K562 (cell line): Measurements from ENCODE around the gene ARHGAP18. TPM values are rescaled to one million over a fixed set of nuclear protein-coding genes. Genes with fewer than 3 reads are reported as not detected.
A peak's percentile ranks its signal among the peaks of the same experiment; 100 is the strongest.

ENCODE experiments used
- FOXJ2 ChIP-seq: fragments of 200-800 bp; sonication (Bioruptor generic); IDR thresholded peaks from 2 replicates; pipeline ENCODE4 v1.6.1; 2016; ENCODE audit warnings: missing genetic modification characterization, missing compliant biosample characterization
- NCOR1 ChIP-seq: fragments of 450-650 bp; IDR thresholded peaks from 2 replicates; pipeline ENCODE4 v1.6.1; 2016; ENCODE audit warnings: mild to moderate bottlenecking, moderate library complexity
- PHF21A ChIP-seq: fragments of 450-650 bp; IDR thresholded peaks from 2 replicates; pipeline ENCODE4 v1.6.1; 2017; ENCODE audit warnings: low read depth, borderline replicate concordance
- POLR2AphosphoS2 ChIP-seq: IDR thresholded peaks from 2 replicates; pipeline ENCODE4 v1.6.1; 2012; ENCODE audit warnings: low read length, improper control_type of control experiment
- RUNX1 ChIP-seq: sonication (generic); IDR thresholded peaks from 2 replicates; pipeline ENCODE4 v1.6.1; 2016; ENCODE audit warnings: antibody characterized with exemption, low read depth
- TGIF2 ChIP-seq: sonication (generic); formaldehyde crosslinking; IDR thresholded peaks from 2 replicates; pipeline ENCODE4 v1.8.1; 2022; ENCODE audit warnings: mild to moderate bottlenecking, missing genetic modification reagents, moderate library complexity
- ZNF174 ChIP-seq: fragments of 250-450 bp; sonication (Bioruptor Pico); IDR thresholded peaks from 2 replicates; pipeline ENCODE4 v1.4.0; 2020; ENCODE audit warnings: mild to moderate bottlenecking
- ZNF23 ChIP-seq: fragments of 250-450 bp; sonication (Bioruptor Pico); IDR thresholded peaks from 2 replicates; pipeline ENCODE4 v1.4.0; 2020; ENCODE audit warnings: mild to moderate bottlenecking
- ZNF316 ChIP-seq: fragments of 450-650 bp; IDR thresholded peaks from 2 replicates; pipeline ENCODE4 v1.6.1; 2016
- ZNF589 ChIP-seq: fragments of 200-800 bp; sonication (Bioruptor generic); IDR thresholded peaks from 2 replicates; pipeline ENCODE4 v1.6.1; 2016; ENCODE audit warnings: low read depth, missing genetic modification characterization, missing compliant biosample characterization
- polyA plus RNA-seq, 8 experiments: library from polyadenylated mRNA; depleted of rRNA in 4 of 8; stranded (reverse) in 5 of 8; unstranded in 3 of 8; fragments of >200 nt; fragmentation: Nextera tagmentation in 2 of 8; fragmentation: Illumina TruSeq in 1 of 8; extraction: Ambion mirVana in 2 of 8; extraction: Trizol in 1 of 8; gene quantifications; 2 replicates each; pipeline versions ENCODE4 v1.2.1 to v1.2.3, GENCODE V29; 2011 to 2014; ENCODE audit warnings: inconsistent platforms in 1 of 8, missing spikeins in 1 of 8
- total RNA-seq, 7 experiments: library from RNA; depleted of rRNA in 6 of 7; stranded (reverse); fragments of >200 nt in 6 of 7; fragmentation: Illumina TruSeq in 2 of 7; extraction: Trizol in 2 of 7; gene quantifications; 2 replicates each; pipeline versions ENCODE4 v1.2.1 to v1.2.3, GENCODE V29; 2011 to 2021; ENCODE audit warnings: low replicate concordance in 1 of 7
- TF ChIP-seq, protein P1 (sequence below): IDR thresholded peaks from 2 replicates; pipeline ENCODE4 v1.6.1; 2011; ENCODE audit warnings: borderline replicate concordance, low read depth, mild to moderate bottlenecking, moderate library complexity, low read length; ENCODE audit not compliant: insufficient read depth, poor library complexity, severe bottlenecking
- TF ChIP-seq, protein P2 (sequence below): fragments of 250-450 bp; sonication (Bioruptor Pico); IDR thresholded peaks from 2 replicates; pipeline ENCODE4 v1.8.0; 2022; ENCODE audit warnings: inconsistent platforms
- TF ChIP-seq, protein P3 (sequence below): sonication (generic); formaldehyde crosslinking; IDR thresholded peaks from 2 replicates; pipeline ENCODE4 v1.8.1; 2023; ENCODE audit warnings: missing genetic modification reagents, mild to moderate bottlenecking, borderline replicate concordance
- TF ChIP-seq, protein P4 (sequence below): IDR thresholded peaks from 3 replicates; pipeline ENCODE4 v1.6.1; 2011; ENCODE audit warnings: borderline replicate concordance, mild to moderate bottlenecking, moderate library complexity; ENCODE audit not compliant: insufficient read length; ENCODE audit errors: extremely low read depth
- TF ChIP-seq, protein P5 (sequence below), 2 experiments: fragments of 450-650 bp; conservative IDR thresholded peaks; 2 replicates each; pipeline ENCODE4 v1.6.1; 2017; ENCODE audit warnings: mild to moderate bottlenecking in 2 of 2, moderate library complexity in 2 of 2

The ARHGAP18 gene
- total and polyA plus RNA-seq, 9 of the 15 experiments (the other 6 are each of a cell fraction or from before 2014, with no cell fraction given): 13.3 to 29.7 (median 21.1) TPM

DNA sequence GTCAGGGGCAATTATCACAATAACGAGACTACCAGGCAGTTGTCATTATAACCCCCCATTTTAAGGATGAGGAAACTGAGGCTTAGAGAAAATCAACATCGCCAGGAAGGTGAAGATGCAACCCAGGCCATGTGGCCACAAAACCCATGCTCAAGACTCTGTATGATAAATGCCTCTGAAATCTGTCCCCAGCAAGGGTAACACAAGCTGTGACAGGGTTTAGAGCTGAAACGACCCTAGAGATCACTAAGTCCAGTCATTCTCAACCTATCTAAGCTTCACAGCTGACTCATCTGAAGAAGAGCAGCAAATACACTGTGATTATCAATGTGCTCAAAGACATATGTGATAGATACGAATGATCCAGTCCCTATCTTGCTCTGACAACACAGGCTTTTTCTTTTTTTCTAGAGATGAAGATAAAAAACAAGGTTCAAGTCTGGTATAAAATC lies 47.0 kb downstream of the ARHGAP18 start (continued):
- TF ChIP-seq POLR2AphosphoS2: no peak
- TF ChIP-seq ZNF316: peak; percentile 33; the same call in 1 of the 2 replicates
- no peak for TF ChIP-seq ZNF23 (CRISPR knock-in tag)
- TF ChIP-seq, protein P1, sequence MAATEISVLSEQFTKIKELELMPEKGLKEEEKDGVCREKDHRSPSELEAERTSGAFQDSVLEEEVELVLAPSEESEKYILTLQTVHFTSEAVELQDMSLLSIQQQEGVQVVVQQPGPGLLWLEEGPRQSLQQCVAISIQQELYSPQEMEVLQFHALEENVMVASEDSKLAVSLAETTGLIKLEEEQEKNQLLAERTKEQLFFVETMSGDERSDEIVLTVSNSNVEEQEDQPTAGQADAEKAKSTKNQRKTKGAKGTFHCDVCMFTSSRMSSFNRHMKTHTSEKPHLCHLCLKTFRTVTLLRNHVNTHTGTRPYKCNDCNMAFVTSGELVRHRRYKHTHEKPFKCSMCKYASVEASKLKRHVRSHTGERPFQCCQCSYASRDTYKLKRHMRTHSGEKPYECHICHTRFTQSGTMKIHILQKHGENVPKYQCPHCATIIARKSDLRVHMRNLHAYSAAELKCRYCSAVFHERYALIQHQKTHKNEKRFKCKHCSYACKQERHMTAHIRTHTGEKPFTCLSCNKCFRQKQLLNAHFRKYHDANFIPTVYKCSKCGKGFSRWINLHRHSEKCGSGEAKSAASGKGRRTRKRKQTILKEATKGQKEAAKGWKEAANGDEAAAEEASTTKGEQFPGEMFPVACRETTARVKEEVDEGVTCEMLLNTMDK: no peak
- TF ChIP-seq, protein P2, sequence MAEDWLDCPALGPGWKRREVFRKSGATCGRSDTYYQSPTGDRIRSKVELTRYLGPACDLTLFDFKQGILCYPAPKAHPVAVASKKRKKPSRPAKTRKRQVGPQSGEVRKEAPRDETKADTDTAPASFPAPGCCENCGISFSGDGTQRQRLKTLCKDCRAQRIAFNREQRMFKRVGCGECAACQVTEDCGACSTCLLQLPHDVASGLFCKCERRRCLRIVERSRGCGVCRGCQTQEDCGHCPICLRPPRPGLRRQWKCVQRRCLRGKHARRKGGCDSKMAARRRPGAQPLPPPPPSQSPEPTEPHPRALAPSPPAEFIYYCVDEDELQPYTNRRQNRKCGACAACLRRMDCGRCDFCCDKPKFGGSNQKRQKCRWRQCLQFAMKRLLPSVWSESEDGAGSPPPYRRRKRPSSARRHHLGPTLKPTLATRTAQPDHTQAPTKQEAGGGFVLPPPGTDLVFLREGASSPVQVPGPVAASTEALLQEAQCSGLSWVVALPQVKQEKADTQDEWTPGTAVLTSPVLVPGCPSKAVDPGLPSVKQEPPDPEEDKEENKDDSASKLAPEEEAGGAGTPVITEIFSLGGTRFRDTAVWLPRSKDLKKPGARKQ (CRISPR knock-in tag): no peak
- TF ChIP-seq NCOR1: peak; percentile 93
- TF ChIP-seq ZNF589 (CRISPR knock-in tag): no peak
- TF ChIP-seq ZNF174 (CRISPR knock-in tag): no peak
- peak; percentile 18; the same call in 1 of the 2 replicates for TF ChIP-seq PHF21A
- TF ChIP-seq RUNX1: no peak
- TF ChIP-seq, protein P3, sequence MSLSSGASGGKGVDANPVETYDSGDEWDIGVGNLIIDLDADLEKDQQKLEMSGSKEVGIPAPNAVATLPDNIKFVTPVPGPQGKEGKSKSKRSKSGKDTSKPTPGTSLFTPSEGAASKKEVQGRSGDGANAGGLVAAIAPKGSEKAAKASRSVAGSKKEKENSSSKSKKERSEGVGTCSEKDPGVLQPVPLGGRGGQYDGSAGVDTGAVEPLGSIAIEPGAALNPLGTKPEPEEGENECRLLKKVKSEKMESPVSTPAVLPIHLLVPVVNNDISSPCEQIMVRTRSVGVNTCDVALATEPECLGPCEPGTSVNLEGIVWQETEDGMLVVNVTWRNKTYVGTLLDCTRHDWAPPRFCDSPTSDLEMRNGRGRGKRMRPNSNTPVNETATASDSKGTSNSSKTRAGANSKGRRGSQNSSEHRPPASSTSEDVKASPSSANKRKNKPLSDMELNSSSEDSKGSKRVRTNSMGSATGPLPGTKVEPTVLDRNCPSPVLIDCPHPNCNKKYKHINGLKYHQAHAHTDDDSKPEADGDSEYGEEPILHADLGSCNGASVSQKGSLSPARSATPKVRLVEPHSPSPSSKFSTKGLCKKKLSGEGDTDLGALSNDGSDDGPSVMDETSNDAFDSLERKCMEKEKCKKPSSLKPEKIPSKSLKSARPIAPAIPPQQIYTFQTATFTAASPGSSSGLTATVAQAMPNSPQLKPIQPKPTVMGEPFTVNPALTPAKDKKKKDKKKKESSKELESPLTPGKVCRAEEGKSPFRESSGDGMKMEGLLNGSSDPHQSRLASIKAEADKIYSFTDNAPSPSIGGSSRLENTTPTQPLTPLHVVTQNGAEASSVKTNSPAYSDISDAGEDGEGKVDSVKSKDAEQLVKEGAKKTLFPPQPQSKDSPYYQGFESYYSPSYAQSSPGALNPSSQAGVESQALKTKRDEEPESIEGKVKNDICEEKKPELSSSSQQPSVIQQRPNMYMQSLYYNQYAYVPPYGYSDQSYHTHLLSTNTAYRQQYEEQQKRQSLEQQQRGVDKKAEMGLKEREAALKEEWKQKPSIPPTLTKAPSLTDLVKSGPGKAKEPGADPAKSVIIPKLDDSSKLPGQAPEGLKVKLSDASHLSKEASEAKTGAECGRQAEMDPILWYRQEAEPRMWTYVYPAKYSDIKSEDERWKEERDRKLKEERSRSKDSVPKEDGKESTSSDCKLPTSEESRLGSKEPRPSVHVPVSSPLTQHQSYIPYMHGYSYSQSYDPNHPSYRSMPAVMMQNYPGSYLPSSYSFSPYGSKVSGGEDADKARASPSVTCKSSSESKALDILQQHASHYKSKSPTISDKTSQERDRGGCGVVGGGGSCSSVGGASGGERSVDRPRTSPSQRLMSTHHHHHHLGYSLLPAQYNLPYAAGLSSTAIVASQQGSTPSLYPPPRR: no peak
- TF ChIP-seq, protein P4, sequence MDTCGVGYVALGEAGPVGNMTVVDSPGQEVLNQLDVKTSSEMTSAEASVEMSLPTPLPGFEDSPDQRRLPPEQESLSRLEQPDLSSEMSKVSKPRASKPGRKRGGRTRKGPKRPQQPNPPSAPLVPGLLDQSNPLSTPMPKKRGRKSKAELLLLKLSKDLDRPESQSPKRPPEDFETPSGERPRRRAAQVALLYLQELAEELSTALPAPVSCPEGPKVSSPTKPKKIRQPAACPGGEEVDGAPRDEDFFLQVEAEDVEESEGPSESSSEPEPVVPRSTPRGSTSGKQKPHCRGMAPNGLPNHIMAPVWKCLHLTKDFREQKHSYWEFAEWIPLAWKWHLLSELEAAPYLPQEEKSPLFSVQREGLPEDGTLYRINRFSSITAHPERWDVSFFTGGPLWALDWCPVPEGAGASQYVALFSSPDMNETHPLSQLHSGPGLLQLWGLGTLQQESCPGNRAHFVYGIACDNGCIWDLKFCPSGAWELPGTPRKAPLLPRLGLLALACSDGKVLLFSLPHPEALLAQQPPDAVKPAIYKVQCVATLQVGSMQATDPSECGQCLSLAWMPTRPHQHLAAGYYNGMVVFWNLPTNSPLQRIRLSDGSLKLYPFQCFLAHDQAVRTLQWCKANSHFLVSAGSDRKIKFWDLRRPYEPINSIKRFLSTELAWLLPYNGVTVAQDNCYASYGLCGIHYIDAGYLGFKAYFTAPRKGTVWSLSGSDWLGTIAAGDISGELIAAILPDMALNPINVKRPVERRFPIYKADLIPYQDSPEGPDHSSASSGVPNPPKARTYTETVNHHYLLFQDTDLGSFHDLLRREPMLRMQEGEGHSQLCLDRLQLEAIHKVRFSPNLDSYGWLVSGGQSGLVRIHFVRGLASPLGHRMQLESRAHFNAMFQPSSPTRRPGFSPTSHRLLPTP: no peak
- TF ChIP-seq FOXJ2 (tag): no peak
- TF ChIP-seq, protein P5, sequence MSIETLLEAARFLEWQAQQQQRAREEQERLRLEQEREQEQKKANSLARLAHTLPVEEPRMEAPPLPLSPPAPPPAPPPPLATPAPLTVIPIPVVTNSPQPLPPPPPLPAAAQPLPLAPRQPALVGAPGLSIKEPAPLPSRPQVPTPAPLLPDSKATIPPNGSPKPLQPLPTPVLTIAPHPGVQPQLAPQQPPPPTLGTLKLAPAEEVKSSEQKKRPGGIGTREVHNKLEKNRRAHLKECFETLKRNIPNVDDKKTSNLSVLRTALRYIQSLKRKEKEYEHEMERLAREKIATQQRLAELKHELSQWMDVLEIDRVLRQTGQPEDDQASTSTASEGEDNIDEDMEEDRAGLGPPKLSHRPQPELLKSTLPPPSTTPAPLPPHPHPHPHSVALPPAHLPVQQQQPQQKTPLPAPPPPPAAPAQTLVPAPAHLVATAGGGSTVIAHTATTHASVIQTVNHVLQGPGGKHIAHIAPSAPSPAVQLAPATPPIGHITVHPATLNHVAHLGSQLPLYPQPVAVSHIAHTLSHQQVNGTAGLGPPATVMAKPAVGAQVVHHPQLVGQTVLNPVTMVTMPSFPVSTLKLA (conservative IDR thresholded peaks at IDR 0.05): peak in 1 of 2 experiments; percentile 51; a peak in 2 of 4 replicates
- no peak for TF ChIP-seq TGIF2 (CRISPR knock-in tag)
